Right lobe of liver (tissue), 4 donors: ENCODE results near the gene GXYLT2.

ENCODE experiments used
- CTCF ChIP-seq, 4 donors: fragments of 200-600 bp in 3 of 4; fragments of 450-650 bp in 1 of 4; IDR thresholded peaks; one replicate each; pipeline versions ENCODE4 v1.5.1 to v1.8.0; 2016 to 2022; ENCODE audit warnings: antibody characterized with exemption in 4 of 4, mild to moderate bottlenecking in 2 of 4
- POLR2A ChIP-seq: fragments of 450-650 bp; IDR thresholded peaks from one replicate; pipeline ENCODE4 v1.6.1; 2017; ENCODE audit warnings: antibody characterized with exemption, mild to moderate bottlenecking
- donor health status: DM: no; HTN: no; CAD: no.
- donor health status: DM: no; HTN: no; CAD: no.
- donor health status: DM: no; HTN: yes; CAD: no.

DNA sequence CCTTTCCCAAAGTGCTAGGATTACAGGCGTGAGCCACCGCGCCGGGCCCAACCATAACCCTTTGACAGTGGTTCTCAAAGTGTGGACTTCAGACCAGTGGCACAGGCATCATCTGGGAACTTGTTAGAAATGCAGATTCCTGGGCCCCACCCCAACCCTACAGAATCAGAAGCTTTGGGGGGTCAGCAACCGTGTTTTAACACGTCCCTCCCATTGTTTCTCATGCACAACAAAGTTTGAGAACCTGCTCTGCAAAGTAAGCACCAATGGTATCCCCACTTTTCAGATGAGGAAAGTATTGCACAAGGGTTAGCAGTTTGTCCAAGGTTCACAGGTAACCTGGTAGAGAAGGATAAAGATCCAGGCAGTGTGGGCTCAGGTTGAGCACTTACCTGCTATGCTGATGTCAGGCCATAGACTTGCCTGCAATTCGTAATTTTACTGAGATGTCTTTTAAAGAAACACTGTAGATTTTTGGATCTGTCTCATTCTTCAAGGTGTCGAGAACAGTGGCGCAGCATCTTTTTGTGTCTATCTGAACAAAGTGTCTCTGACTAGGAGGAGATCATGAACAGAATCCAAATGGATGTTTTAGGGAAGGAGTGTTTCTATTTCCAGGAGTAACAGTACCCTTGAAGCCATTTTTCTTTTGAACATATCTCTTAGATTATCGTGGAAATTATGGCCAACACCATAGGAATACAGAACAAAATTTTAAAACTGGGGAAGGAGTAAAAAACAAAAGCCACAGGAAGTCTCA lies 2.5 kb downstream of the GXYLT2 start:
- no peak for TF ChIP-seq CTCF (IDR thresholded peaks at IDR 0.05)
- no peak for TF ChIP-seq POLR2A
